K562 (cell line): ENCODE results near the gene OTP. TPM values are rescaled to one million over a fixed set of nuclear protein-coding genes. Genes with fewer than 3 reads are reported as not detected.

Experiments
- CHD7 ChIP-seq: fragments of 200-600 bp; sonication (generic); IDR thresholded peaks from one replicate; pipeline ENCODE4 v1.6.1; 2012; ENCODE audit warnings: mild to moderate bottlenecking, low read depth, low read length, inconsistent platforms
- polyA plus RNA-seq, 8 experiments: library from polyadenylated mRNA; depleted of rRNA in 4 of 8; stranded (reverse) in 5 of 8; unstranded in 3 of 8; fragments of >200 nt; fragmentation: Nextera tagmentation in 2 of 8; fragmentation: Illumina TruSeq in 1 of 8; extraction: Ambion mirVana in 2 of 8; extraction: Trizol in 1 of 8; gene quantifications; 2 replicates each; pipeline versions ENCODE4 v1.2.1 to v1.2.3, GENCODE V29; 2011 to 2014; ENCODE audit warnings: inconsistent platforms in 1 of 8, missing spikeins in 1 of 8
- total RNA-seq, 7 experiments: library from RNA; depleted of rRNA in 6 of 7; stranded (reverse); fragments of >200 nt in 6 of 7; fragmentation: Illumina TruSeq in 2 of 7; extraction: Trizol in 2 of 7; gene quantifications; 2 replicates each; pipeline versions ENCODE4 v1.2.1 to v1.2.3, GENCODE V29; 2011 to 2021; ENCODE audit warnings: low replicate concordance in 1 of 7

OTP gene
- total and polyA plus RNA-seq, 9 of the 15 experiments (the other 6 are each of a cell fraction or from before 2014, with no cell fraction given) = 0.04 to 0.16 (median 0.06) TPM; not detected in 4

GRCh38 chr5:77633709-77634108 is 4.8 kb downstream of the OTP start (continued):
- TF ChIP-seq CHD7 = no peak
